HK-2 (cell line): ENCODE results near the gene PPM1A.

Experiments
- DNase-seq: peaks from one replicate; pipeline ENCODE4 v3.0.0-alpha.2; 2018; ENCODE audit not compliant: unreplicated experiment

The PPM1A gene

DNA sequence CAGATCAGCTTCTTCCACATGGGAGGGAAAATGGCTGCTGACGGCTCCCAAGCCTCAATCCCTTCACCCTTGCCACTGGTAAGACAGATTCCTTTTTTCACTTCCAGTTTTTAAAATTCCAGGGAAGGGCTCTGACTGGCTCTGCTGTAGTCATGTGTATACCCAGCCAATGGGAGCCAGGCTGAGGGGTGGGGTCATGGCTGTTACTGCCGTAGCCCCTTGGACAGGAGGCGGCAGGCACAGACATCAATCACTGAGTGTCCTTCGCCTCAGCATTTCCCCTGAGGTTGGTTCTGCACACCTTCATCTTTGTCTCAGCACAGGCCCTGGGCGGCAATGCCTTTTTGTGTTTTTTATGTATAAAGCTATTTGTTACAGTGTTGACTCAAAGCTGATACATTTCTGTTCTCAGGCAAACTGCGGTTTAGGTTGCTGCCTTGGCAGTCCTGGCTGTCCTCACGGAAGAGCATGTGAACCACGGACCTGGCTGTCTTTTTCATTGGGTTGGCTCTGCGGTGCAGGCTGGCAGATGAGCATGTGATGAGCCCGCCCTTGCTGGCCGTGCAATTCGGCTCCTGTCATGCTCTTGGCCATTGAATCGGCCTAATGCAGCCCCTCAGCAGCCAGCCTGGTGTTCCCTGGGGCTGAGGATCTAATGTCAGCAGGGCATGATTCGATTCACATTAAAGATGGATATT lies 74.3 kb downstream of the PPM1A start:
- no peak for DNase-seq

DNA sequence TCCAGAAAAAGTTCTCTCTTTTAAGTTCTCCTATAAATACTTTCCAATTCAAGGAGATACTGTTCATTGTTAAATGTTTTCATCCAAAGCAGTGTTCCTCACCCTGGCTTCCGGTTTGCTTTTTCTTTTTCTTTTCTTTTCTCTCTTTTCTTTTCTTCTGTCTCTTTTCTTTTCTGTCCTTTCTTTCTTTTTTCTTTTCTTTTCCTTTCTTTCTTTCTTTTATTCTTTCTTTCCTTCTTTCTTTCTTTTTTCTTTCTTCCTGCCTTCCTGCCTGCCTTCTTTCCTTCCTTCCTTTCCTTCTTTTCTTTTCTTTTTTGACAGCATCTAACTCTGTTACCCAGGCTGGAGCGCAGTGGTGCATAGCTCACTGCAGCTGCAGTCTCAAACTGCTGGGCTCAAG lies 75.8 kb downstream of the PPM1A start:
- no peak for DNase-seq

DNA sequence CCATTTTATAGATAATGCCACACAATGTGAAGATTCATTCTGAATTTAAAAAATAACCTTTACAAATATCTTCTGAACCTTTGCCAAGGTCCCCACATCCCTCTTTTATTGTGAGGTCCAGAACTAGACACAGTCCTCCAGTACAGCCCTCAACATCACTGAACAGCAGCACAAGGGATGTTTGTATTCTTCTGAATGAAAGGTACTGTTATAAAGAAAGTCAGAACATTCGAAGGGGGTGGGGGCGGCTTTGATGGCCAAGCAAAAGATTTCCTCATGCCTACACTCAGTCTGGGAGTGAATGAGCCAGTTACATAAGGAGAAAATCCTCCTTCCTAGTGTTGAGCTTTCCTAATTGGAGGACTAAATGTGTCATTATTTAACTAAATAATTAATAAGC lies 77.3 kb downstream of the PPM1A start:
- no peak for DNase-seq

GRCh38 chr14:60327447-60328331 lies 78.7 kb downstream of the PPM1A start:
- no peak for DNase-seq

- no peak for DNase-seq
Measured at GRCh38 chr14:60328583-60328982, 79.6 kb downstream of the PPM1A start.

DNA sequence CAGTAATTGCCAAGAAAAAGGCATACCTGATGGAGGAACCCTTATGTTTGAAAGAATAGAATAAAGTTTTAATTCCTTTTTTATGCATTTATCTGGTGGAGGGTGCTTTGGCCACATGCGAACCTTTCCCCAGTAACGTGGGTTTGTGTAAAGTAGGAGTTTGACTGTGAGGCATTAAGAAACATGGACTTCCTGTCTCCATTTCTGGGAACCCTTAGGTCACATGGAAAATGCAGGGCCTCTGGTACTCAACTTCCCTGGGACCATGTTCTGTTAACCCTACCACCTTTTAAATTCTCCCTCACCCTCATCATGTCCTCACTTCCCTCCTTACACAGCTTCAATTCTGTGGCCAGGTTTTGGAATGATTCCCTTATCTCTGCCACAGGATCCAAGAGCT lies 80.3 kb downstream of the PPM1A start:
- DNase-seq, result no peak

DNA sequence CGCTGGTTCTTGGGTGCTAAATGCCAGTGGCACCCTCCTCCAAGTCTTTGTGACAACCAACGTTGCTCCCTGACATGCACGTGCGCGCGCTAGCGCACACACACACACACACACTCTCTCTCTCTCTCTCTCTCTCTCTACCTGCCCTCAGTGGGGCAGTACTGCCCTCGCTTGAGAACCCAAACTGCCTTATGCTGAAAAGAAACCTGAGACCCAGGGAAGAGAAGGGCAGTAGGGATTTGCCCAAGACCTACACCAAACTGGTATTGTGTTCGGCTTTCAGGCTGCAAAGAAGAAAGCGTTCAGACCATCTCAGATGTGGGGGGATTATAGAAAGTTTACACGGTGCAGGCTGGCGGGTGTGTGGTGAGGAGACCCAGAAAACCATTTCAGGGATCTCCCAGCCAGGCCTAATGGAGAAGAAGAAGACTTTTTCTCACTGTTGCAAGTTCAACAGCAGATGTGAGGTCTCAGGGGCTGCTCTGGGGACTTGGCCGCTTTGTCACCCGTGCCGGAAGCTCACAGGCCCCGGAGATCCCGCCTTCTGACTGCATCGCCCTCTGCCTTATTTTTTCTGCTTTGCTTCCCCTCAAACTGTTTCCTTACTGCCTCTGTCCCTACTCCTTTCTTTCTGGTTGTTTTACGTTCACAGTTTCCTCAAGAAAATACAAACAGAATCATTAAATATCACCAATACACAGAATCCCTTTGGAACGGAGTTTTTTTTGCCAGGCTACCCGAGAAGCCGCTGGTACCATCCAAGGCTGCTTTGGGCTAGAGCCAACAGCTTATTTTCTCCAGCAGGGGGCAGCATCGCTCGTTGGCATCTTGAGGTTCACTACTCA lies 82.4 kb downstream of the PPM1A start:
- peak; percentile 76 for DNase-seq

DNA sequence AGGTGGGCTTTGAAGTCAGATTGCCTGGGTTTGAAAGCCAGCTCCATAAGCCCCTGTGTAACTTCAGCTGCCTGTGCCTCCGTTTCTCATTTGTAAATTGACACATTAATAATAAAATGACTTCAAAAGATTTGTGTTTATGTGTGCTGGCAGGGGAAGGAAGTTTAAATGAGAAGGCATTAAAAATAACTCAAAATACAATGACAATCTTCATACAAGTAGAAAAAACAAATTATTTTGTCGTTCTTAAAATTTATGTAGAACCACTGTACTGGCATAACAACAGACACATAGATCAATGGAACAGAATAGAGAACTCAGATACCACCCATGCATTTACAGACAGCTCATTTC lies 83.0 kb downstream of the PPM1A start:
- DNase-seq, result no peak

GRCh38 chr14:60332869-60333268 lies 83.8 kb downstream of the PPM1A start:
- no peak for DNase-seq

GRCh38 chr14:60339571-60339970 lies 90.5 kb downstream of the PPM1A start:
- no peak for DNase-seq

DNA sequence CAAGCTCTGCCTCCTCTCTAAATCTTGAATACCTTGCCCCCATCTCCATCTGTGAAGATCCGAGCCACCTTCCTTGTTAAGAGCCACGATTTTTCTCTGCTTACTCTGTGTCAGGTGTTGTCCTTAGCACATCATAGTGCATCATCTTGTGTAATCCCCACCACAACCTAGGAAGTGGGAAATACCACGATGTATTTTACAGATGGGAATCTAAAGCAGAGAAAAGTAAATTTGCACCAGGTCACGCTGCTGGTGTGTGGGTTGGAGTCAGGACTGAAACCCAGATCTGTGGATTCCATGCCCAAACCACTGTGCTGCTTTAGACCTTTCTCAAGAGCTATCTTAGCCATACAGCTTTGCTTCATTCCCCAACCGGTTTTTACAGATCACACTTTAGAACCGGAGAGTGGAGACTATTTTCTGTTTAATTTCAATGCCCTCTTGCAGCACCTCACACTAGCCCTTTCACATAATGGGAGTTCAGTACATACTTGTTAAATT lies 94.6 kb downstream of the PPM1A start:
- DNase-seq, result no peak

DNA sequence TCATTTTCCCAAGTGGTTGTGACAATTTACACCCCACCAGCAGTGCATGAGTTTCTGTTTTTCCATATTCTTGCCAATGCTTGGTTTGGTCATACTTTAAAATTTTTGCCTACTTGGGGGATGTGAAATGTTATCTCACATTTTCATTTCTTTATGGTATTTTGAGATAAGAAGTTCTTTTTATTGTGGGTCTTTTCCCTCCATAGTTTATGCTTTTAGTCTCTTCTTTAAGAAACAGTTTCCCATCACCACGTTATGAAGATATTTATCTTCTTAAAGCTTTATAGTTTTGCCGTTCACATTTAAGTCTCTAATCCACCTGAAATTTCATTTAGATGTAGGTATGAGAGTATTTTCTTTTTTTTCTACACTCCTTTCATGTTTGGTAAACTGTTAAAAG lies 95.7 kb downstream of the PPM1A start:
- no peak for DNase-seq

DNA sequence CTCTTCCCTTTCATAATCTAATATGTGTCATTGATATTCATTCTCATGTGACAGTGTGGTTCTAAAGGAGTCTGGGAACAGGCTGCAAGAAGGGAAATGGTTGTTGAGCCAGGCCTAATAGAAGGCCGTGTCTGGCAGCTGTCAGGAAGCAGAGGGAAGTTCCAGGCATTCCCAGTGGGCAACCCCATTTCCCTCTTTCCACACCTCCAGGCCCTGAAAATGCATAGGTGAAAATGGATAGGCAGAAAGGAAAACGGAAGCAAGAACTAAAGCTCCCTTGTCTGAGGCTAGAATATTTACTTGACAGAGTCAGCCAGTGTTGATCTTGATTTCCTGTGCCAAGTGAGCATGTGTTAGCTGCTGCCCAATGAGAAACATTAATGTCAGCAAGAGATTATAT lies 97.7 kb downstream of the PPM1A start:
- no peak for DNase-seq

DNA sequence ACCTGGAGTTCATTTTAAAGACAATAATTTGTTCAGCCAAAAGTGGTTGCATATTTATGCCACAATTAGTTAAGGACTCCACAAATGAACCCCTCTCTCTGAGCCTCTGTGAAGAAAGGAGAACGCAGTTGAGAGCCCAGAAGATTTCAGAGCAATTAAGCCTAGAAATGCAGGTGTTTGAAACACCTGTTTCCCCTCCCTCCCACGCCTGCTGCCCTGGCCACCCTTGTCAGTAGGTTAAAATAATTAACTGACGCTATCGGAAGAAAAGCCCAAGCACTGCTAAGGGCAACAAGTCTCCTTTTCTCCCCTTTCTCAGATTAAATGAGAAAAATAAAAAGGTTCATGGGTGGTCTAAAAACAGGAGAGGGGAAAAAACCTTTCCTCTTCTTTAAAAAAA lies 99.2 kb downstream of the PPM1A start:
- DNase-seq, result no peak
